Colon (tissue), 2 donors: ENCODE results near the gene ZNF593.

Source experiments
- FAIRE-seq: peaks from 2 replicates; lab custom pipeline; 2012; peaks lifted over from hg19 to GRCh38; lab: Jason Lieb, UNC
- donor health status: control.
- donor health status: control.

Gene ZNF593

DNA sequence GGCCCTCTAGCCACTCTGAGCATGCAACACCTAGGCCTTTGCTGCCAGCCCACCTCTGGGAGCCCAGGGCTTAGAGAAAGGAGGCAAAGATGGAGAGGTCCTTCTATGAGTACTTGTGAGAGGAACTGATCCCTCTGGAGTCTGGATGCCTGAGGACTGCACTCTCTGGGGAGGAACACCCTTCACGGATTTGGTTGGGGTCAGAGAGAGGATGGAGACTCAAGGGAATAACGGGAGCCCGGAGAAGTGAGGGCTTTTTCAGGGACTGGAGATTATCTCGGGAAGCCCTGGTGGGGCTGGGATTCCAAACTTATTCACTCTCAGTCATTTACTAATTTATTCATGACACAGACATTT lies 532 bp upstream of the ZNF593 start:
- FAIRE-seq: no peak

DNA sequence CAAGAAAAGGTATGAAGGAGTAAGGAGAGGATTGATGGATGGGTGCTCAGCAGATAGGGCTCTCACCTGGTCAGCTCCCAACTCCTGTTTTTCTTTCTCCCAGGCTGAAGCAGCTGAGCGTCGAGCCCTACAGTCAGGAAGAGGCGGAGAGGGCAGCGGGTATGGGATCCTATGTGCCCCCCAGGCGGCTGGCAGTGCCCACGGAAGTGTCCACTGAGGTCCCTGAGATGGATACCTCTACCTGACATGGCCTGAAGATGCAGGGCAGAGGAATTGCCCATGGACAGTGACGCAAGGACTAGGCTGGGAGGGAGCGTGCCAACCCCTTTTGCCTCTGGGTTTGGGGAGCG lies 739 bp downstream of the ZNF593 start:
- FAIRE-seq: no peak

DNA sequence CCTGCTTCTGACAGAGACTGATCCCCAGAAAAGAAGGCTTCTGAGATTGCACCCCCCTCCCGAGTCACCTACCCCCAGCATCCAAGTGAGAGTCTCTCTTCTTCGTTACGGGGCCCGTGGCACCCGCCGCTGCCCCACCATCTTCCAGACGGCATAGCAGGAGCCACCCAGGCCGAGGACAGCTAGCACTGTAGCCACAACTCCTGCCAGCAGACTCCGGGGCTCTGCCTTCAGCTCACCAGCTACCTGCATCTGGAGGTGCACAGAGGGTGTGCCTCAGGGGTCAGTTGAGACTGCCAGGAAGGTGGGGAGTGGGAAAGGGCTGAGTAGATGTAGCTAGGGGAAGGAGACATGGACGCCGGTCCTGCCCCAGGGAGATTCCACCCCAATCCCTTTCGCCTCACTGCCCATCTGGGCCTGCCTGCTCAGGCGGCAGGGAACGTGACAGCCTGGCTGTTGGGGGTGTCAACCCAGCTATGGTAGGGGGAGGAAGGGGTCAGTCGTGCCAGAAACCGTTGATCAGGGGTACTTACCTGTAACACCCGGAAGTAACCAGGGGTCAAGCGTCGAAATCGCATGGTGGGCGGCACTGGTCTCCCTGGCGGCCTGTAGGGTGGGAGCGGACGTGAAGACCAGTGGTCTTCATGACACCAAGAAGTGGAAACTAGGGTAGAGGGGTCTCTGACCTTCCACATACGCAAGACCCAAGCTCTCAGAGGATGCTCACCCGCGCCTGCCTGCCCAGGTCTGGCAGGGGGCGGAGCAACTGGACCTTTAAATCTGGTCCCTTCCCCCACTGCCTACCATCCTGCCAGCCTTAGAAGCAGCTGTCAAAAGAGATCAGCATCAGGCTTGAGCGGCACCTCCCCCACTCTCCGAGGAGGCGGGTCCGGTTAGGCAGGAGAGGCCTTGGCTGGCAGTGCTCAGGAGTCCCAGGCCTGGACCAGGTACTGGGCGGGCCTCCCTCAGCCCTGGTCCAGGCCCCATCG lies 1.7 kb downstream of the ZNF593 start, which contains the start of gene ZNF593OS:
Gene ZNF593OS (minus strand): TSS at position 749 of the 989 bp plus-strand sequence. CDS start 171 bp downstream, at position 578.
- FAIRE-seq: no peak

DNA sequence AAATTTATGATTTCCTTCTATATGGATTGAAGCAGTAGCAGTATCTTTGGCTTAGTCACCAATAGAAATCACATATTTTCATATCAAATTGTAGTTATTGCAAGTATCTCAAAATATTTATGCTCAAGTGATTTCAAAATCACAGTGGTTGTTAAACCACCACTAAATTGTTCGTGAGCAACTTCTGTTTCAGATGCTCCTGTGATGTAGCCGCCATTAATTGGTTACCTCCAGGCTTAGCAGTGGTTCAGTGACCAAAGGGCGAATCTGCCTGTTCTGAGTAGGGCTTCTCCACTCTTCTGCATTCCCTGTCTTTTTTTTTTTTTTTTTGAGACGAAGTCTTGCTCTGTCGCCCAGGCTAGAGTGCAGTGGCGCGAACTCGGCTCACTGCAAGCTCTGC lies 5.6 kb downstream of the ZNF593 start:
- FAIRE-seq: no peak

DNA sequence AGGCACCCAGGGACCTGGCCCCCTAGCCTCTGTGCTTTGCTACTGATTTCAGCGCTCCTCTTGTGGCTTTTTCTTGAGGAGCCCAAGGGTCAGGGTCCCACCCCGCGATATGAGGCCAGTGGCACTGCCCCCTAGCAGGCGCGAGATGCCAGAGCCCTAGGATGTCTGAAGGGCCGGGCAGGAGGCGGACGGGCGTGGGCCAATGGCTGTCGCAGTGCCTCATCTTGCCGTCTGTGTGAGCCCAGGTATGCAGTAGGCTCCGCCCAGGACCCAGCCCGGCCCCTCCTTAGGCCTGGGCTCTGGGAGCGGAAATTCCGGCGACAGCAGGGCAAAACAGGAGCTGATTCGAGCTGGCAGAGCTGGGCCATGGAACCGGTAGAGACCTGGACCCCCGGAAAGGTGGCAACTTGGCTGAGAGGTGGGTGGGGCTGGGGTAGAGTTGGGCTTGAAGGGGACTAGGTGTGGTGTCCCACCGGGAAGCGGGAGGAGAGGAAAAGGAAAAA lies 7.5 kb downstream of the ZNF593 start, which contains the start of gene CNKSR1:
Gene CNKSR1 (plus strand): TSS at position 310 of the 503 bp plus-strand sequence. CDS start 57 bp downstream, at position 367.
- no peak for FAIRE-seq

DNA sequence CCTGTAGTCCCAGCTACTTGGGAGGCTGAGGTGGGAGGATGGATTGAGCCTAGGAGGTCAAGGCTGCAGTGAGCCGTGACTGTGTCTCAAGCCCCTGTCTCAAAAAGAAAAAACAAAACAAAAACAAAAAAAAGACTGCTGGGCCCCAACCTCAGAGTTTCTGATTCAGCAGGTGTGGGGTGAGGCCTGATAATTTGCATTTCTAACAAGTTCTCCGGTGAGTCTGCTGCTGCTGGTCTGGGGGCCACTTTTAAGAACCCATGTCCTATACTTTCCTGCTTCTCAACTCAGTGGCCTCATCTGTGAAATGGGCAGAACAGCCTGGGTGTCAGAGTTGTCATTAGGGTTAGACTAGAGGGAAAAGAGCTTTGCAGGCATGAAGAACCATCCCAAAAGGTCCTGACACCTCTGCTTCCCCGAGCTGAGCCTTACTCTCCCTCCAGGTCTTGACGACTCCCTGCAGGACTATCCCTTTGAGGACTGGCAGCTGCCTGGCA lies 10.3 kb downstream of the ZNF593 start:
- FAIRE-seq: no peak

DNA sequence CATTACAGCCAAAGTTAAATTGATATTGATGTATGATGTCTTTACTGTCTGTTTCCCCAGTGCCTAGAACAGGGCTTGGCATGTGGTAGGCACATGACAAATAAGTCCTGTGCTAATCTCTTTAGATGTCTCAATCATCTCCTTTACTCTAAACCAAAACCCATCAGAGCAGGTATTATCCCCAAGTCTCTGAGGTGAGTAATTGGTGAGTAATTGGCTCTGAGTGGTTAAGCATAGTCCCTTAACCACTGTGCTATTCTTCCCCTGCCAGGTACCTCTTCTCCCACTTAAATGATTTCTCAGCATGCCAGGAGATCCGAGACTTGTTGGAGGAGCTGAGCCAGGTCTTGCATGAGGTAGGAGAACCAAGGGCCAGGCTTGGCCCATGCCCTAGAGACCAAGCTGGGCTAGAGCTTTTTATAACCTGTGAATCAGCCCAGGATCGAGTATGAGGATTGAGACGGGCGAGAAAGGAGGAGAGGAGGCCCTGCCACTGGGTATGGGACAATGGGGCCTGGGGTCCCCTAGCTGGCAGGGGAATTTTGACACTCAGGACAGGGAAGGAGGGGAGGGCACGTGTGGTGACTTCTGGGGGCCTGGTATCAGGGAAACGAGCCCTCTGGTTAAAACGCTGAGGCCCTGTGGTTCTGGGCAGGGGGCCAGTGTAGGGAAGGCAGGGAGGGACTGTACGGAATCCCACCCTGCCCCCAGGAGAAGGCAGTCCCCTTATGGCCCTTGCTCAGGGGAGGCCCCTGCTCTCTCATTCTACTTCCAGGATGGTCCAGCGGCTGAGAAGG lies 12.1 kb downstream of the ZNF593 start:
- FAIRE-seq: no peak

DNA sequence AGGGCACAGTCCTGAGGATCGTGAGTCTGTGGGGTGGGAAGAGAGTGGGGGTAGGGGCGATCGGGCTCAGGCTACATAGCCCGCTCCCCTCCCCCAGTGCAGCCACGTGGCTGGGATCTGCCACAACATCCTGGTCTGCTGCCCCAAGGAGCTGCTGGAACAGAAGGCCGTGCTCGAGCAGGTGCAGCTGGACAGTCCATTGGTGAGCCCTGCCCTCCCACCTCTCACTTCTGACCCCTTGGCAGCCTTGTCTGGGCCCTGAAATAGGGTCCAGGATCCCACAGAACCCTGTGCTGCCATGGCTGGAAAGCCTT lies 12.6 kb downstream of the ZNF593 start:
- FAIRE-seq: no peak

DNA sequence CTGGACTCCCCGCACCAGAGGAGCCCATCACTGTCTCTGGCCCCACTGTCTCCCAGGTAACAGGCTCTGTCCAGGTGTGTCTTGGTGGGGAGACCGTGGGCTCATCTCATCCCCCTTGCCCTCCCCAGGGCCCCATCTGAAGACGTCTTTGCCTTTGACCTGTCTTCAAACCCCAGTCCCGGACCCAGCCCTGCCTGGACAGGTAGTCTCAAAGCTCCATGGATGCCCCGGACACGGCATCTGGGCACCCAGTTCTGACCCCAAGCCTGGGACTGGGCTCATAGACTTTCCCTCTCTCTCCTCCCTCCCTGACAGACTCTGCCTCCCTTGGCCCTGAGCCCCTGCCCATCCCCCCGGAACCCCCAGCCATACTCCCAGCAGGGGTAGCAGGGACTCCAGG lies 14.4 kb downstream of the ZNF593 start:
- FAIRE-seq: no peak

DNA sequence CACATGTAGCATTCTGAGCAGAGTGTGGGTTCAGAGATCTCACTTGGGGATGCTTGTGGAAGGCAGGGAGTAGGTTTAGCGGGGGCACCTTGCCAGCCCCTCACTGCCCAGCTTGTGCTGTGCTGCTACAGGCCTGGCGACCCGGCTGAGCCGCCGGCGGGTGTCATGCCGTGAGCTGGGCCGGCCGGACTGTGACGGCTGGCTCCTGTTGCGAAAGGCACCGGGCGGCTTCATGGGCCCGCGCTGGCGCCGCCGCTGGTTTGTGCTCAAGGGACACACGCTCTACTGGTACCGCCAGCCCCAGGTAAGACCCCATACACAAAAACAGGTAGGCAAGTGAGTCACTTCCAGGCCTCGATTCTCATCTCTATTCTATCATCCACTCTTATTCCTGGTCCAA lies 15.2 kb downstream of the ZNF593 start:
- FAIRE-seq: no peak

DNA sequence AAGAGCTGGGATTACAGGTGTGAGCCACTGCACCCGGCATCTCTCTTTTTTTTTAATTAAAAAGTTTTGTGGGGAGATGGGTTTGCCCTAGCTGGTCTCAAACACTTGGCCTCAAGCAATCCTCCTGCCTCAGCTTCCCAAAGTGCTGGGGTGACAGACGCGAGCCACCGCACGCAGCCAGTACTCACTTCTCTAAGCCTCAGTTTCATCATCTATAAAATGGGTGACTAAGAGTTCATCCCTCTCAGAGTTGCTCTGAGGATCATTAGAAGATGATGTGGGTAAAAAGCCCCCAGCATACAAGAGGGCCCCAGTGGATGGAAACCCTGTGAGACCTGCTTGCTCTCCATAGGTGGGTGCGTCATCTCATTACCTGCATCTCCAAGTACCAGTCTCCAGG lies 18.2 kb downstream of the ZNF593 start:
- no peak for FAIRE-seq

DNA sequence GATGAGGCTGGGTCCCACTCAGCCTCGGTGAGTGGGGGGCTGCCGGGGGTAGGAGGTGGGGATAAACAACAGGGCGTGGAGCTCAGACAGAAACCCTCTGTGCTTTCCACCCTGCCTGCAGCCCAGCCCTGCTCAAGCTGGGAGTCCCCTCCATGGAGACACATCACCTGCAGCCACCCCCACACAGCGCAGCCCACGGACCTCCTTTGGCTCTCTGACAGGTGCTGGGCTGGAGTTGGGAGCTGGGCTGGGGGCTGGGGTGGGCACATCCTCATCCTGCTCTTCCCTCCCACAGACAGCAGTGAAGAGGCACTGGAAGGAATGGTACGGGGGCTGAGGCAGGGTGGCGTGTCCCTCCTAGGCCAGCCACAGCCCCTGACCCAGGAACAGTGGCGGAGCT lies 18.8 kb downstream of the ZNF593 start:
- no peak for FAIRE-seq

DNA sequence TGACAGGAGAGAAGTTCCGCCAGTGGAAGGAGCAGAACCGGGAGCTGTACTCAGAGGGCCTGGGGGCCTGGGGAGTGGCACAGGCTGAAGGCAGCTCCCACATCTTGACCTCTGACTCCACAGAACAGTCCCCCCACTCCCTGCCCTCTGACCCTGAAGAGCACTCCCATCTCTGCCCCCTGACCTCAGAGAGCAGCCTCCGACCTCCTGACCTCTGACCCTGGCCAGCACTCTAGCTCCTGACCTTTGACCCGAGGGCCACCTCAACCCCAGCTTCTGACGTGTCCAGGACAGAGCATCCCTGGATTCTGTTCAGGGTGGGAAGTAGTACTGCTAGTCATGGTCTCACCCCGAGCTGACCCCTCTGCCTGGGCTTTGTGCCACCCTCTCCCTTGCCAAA lies 19.6 kb downstream of the ZNF593 start:
- no peak for FAIRE-seq

DNA sequence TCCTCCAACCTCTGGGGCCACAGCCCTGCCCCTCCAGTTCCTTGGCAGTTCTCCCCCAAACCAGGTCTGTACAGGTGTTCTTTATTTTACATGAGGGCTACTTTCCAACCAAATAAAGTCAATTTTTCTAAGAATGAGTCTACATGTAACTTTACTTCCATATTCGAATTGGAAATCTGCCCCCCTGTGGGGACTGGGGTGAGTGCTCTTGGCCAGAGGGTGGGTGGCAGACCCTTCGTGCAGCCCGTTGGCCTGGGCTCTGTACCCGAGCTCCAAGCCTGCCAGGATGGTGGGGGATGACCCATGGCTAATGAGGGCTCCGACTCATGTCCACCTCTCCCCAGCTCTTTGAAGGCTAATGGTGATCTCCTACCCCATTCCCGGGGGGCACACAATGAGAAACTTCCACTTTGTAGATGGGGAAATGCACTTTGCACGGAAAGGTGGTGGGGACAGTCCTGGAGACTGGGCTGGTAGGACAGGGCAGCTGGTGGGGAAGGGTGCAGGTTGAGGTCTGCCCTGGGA lies 20.1 kb downstream of the ZNF593 start:
- no peak for FAIRE-seq

DNA sequence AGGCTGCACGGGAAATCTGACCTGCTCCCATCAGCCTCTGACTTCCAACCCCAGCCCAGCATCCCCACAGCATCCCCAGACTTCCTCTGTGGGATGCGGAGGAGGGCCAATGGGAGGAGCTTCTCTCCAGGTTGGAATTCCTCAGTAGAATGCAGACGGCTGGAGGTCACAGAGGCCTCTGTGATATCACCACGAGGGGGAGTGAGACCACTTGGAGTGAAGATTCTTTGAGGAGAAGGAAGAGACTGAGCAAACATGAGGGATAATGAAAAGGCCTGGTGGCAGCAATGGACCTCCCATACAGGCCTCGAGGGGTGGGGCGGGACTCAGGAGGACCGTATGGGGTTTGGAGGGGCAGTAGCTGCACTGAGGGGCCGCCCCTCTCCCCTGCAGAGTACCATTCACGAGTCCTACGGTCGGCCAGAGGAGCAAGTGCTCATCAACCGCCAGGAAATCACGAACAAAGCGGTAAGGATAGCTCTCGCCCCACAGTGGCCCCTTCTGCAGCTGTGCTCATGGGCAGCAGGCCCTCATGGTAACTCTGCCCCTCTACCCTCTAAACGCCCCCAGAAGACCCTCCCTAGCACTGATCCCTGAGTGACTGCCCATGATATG lies 20.8 kb downstream of the ZNF593 start, which contains the start of gene CATSPER4:
Gene CATSPER4 (plus strand): TSS at position 230 of the 615 bp plus-strand sequence. CDS start 26 bp downstream, at position 256.
- FAIRE-seq: no peak

DNA sequence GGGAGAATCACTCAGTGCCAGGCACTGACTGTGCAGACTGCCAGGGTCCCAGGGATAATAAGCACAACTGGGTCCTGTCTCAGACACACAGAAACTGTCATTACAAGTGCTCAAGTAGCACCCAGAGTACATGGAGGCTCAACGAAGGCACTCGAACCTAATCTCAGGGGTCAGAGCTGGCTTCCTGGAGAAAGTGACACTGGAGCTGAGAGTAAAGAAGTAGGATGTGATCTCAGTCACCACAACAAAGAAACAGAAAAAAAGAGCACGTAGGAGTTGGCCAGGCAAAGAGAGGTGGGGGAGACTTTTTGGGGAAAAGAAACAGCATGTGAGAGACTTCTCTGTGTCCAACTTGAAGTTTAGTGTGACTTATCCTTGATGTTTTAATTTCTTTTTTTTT lies 22.0 kb downstream of the ZNF593 start:
- no peak for FAIRE-seq

DNA sequence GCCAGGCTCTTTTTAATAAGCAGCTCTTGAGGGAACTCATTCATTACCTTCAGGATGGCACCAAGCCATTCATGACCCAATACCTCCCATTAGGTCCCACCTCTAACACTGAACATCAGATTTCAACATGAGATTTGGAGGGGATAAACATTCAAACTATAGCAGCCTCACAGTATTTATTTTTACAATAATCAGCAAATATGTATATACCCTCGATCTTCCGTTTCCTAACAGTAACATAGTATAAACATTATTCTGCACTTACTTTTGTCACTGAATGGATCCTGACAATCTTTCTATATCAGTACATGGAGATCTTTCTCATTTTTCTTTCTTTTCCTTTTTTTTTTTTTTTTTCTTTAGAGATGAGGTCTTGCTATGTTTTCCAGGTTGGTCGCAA lies 26.1 kb downstream of the ZNF593 start:
- no peak for FAIRE-seq

DNA sequence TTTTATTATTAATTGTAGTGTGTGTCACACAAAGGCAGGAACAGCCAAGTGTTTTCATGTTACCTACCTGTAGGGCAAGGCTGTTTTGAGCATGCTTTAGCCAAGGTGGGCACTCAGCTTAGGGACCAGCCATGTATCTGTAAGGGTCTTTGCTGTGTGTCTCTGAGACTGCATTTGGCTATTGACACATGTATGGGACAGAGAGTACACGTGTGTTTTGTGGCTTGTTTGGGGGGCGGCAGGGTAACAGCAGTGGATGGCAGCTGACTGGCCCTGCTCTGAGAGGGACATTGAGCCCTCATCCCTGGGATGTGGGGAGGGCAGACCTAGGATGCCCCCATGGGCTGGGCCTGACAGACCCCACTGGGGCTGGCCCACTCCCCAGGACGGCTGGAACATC lies 27.6 kb downstream of the ZNF593 start:
- no peak for FAIRE-seq

DNA sequence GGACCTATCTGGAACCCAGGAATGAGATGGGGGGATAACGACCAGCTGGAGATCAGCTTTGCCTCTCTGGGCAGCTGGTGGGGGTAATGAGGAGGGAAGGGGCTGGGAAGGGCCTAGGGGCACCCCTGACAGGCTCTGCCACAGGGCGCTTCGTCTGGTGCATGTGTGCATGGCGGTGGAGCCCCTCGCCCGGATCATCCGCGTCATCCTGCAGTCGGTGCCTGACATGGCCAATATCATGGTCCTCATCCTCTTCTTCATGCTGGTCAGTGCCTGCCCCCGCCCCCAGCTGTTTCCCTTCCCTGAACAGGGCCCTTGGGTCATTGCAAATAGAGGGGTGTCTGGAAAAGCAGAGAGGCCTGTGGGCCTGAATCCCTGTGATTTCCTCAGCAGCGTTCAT lies 28.1 kb downstream of the ZNF593 start:
- FAIRE-seq: no peak

DNA sequence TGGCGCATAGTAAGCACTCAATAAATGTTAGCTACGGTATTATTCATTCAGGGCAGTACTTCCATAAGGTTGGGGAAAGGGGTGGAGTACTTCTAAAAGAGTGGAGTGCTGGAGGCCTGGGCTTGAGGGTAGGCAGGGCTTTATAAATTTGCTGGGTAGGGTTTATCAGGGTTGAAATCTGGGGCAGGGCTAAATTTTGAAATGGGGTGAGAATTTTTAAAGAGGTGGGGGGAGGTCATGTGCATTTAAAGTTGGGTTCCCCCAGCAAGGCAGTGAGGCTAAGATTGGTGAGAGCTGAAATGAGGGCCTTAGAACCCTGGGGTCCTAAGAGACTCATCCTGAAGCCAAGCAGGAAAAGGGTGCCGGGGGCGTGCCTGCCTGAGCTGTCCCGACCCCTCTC lies 30.7 kb downstream of the ZNF593 start:
- FAIRE-seq: no peak

DNA sequence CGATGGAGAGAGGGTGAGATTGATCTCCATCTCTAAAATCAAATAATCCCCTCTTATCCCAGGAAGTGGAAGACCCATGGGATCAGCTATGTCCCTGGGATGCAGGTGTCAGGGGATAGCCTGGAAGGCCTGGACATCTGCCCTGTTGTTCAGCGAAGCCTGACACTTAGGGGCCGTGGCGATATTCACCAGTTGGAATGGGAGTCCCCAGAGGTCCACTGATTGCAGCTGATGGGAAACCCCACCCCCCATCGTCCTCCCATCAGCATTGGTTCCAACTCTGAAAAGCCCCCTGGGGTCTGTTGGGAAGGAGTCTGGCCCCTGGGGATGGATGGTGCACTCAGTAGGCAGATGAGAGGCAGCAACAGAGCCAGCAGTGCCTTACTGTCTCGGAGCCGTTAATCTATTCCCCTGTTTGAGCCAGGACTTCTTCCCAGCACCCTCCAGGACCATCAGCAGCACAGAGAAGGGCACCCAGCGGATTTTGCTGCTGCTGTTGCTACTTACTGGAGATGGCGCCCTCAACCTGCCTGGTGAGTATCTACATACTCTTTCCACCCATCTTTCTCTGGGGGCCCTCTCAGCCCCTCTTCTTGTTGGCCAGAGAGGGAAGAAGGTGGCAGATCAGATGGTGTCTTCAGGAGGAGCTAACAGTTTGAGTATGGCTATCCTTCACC lies 34.1 kb downstream of the ZNF593 start:
- no peak for FAIRE-seq
